Gastrocnemius medialis (tissue), 4 donors: ENCODE results near the gene NAV2. TPM values are rescaled to one million over a fixed set of nuclear protein-coding genes. Genes with fewer than 3 reads are reported as not detected.
A peak's percentile ranks its signal among the peaks of the same experiment; 100 is the strongest.

Experiments used
- ATAC-seq, 2 donors: fragments of 150-250 bp; one replicate each; pipeline ENCODE4 v1.9.1; 2016
- DNase-seq, 2 donors: peaks; one replicate each; pipeline ENCODE4 v3.0.0-alpha.2; 2019
- H3K27ac ChIP-seq, 4 donors: fragments of 200-600 bp; sonication (generic); 1 replicate in 1 of 4; 2 replicates in 3 of 4; pipeline ENCODE4 v1.5.1; 2016 to 2018; ENCODE audit warnings: mild to moderate bottlenecking in 2 of 4, moderate library complexity in 1 of 4
- H3K27me3 ChIP-seq, 3 donors: fragments of 200-600 bp; sonication (generic) in 2 of 3; 1 replicate in 1 of 3; 2 replicates in 2 of 3; pipeline versions ENCODE4 v1.5.1 to v1.6.0; 2016 to 2019; ENCODE audit warnings: mild to moderate bottlenecking in 1 of 3, moderate library complexity in 1 of 3
- H3K36me3 ChIP-seq, 2 donors: fragments of 200-600 bp; sonication (generic) in 1 of 2; one replicate each; pipeline ENCODE4 v1.5.1; 2017 to 2018
- H3K4me1 ChIP-seq, 2 donors: fragments of 200-600 bp; sonication (generic) in 1 of 2; one replicate each; pipeline ENCODE4 v1.5.1; 2016 to 2017; ENCODE audit warnings: mild to moderate bottlenecking in 2 of 2
- H3K4me3 ChIP-seq, 4 donors: fragments of 200-600 bp; sonication (generic) in 3 of 4; 1 replicate in 1 of 4; 2 replicates in 3 of 4; pipeline ENCODE4 v1.5.1; 2016 to 2019; ENCODE audit warnings: mild to moderate bottlenecking in 2 of 4
- H3K9me3 ChIP-seq, 3 donors: fragments of 200-600 bp; sonication (generic) in 2 of 3; 1 replicate in 1 of 3; 2 replicates in 2 of 3; pipeline ENCODE4 v1.5.1; 2016 to 2019
- CTCF ChIP-seq, 5 experiments: fragments of 450-650 bp in 3 of 5; fragments of 200-600 bp in 2 of 5; sonication (generic) in 2 of 5; IDR thresholded peaks in 4 of 5; conservative IDR thresholded peaks in 1 of 5; 1 replicate in 4 of 5; 2 replicates in 1 of 5; pipeline ENCODE4 v1.5.1; 2016 to 2019; ENCODE audit warnings: antibody characterized with exemption in 5 of 5, mild to moderate bottlenecking in 3 of 5, moderate library complexity in 3 of 5
- POLR2A ChIP-seq, 2 donors: fragments of 450-650 bp; IDR thresholded peaks; one replicate each; pipeline ENCODE4 v1.6.1; 2017; ENCODE audit warnings: antibody characterized with exemption in 2 of 2, mild to moderate bottlenecking in 2 of 2, moderate library complexity in 2 of 2
- in situ Hi-C, 4 donors: fragments of 200-750 bp; cut with MboI; loops; one replicate each; pipeline versions ENCODE4 v1.15.0 to v1.8.0; 2017; ENCODE audit warnings: low sequenced_read_pairs in 4 of 4
- intact Hi-C: fragments of 100-400 bp; cut with DNase I; formaldehyde crosslinking; loops from one replicate; pipeline ENCODE4 v1.15.1; 2023; ENCODE audit warnings: low total_unique reads
- total RNA-seq, 4 donors: library from RNA; depleted of rRNA; stranded (reverse); fragments of >200 nt; gene quantifications; one replicate each; pipeline versions ENCODE4 v1.1.0 to v1.2.3, GENCODE V29; 2016

Gene NAV2
- total RNA-seq, 4 donors from 2014 or later, result 3.2 to 7.7 (median 5.5) TPM

GRCh38 chr11:20103281-20103680 is 390.6 kb downstream of the NAV2 start:
- intact Hi-C loops, result no loop called here
- no peak overlapping the region for H3K27ac ChIP-seq
- peaks cover 0 to 15% of the 10 kb centered on the region in 2 donors for H3K36me3 ChIP-seq
- TF ChIP-seq CTCF (IDR thresholded peaks at IDR 0.05 in 4 of 5, conservative IDR thresholded peaks at IDR 0.05 in 1 of 5), result no peak
- no peak for TF ChIP-seq POLR2A (IDR thresholded peaks at IDR 0.05)
- ATAC-seq (no peak), DNase-seq (no peak)
- no peaks in the 10 kb centered on the region for H3K9me3 ChIP-seq
- no peaks in the 10 kb centered on the region for H3K27me3 ChIP-seq
- H3K4me1 ChIP-seq, result no peaks in the 10 kb centered on the region
- no peak overlapping the region for H3K4me3 ChIP-seq
- in situ Hi-C loops, result loop anchor here in 1 of 4 donors (10.0 kb wide), 1 partner anchor 148 kb away; no protein-coding TSS in a partner anchor

- intact Hi-C loops (no loop called here), in situ Hi-C loops (loop anchor here in 1 of 4 donors (10.0 kb wide), 1 partner anchor 151 kb away; no protein-coding TSS in a partner anchor)
- ATAC-seq, result no peak
- DNase-seq, result no peak
- Histone ChIP-seq H3K36me3 (peaks cover 0 to 12% of the 10 kb centered on the region in 2 donors), H3K4me1 (no peaks in the 10 kb centered on the region), H3K9me3 (no peaks in the 10 kb centered on the region), H3K27me3 (no peaks in the 10 kb centered on the region), H3K27ac (no peak overlapping the region), H3K4me3 (no peak overlapping the region)
- no peak for TF ChIP-seq POLR2A (IDR thresholded peaks at IDR 0.05)
- no peak for TF ChIP-seq CTCF (IDR thresholded peaks at IDR 0.05 in 4 of 5, conservative IDR thresholded peaks at IDR 0.05 in 1 of 5)
Observed at GRCh38 chr11:20105427-20105826, 392.8 kb downstream of the NAV2 start.

- Histone ChIP-seq H3K4me1 (peaks cover 8 to 9% of the 10 kb centered on the region in 2 donors), H3K27me3 (no peaks in the 10 kb centered on the region), H3K27ac (no peak overlapping the region), H3K9me3 (no peaks in the 10 kb centered on the region), H3K36me3 (peaks cover 0 to 5% of the 10 kb centered on the region in 2 donors), H3K4me3 (no peak overlapping the region)
- intact Hi-C loops (loop anchor here (2.0 kb wide), 1 partner anchor 159 kb away; no protein-coding TSS in a partner anchor), in situ Hi-C loops (loop anchor here in 2 of 4 donors (5.0 to 10.0 kb wide), 2 partner anchors 155 to 158 kb away; no protein-coding TSS in a partner anchor)
- DNase-seq (no peak), ATAC-seq (no peak)
- no peak for TF ChIP-seq POLR2A (IDR thresholded peaks at IDR 0.05)
- TF ChIP-seq CTCF (IDR thresholded peaks at IDR 0.05 in 4 of 5, conservative IDR thresholded peaks at IDR 0.05 in 1 of 5), result no peak
Observed at GRCh38 chr11:20109731-20110445, 397.3 kb downstream of the NAV2 start.

GRCh38 chr11:20110908-20111669 is 398.5 kb downstream of the NAV2 start:
- Histone ChIP-seq H3K27me3 (no peaks in the 10 kb centered on the region), H3K9me3 (no peaks in the 10 kb centered on the region), H3K4me1 (peaks cover 8 to 9% of the 10 kb centered on the region in 2 donors), H3K4me3 (no peak overlapping the region), H3K36me3 (peaks cover 0 to 8% of the 10 kb centered on the region in 2 donors), H3K27ac (peak overlapping the region in 1 of 4 donors; percentile 67)
- DNase-seq, result no peak
- in situ Hi-C loops, result loop anchor here in 1 of 4 donors (5.0 kb wide), 1 partner anchor 159 kb away; no protein-coding TSS in a partner anchor
- no peak for TF ChIP-seq POLR2A (IDR thresholded peaks at IDR 0.05)
- TF ChIP-seq CTCF (IDR thresholded peaks at IDR 0.05 in 4 of 5, conservative IDR thresholded peaks at IDR 0.05 in 1 of 5), result peak; percentile 49 to 79 (median 75)
- ATAC-seq, result peak in 1 of 2 donors; percentile 42
- intact Hi-C loops, result loop anchor here (2.0 kb wide), 1 partner anchor 160 kb away; no protein-coding TSS in a partner anchor
